Ovary (tissue), 3 donors: Measurements from ENCODE around the gene MBD3.

Experiments used
- POLR2A ChIP-seq: fragments of 450-650 bp; IDR thresholded peaks from one replicate; pipeline ENCODE4 v1.6.1; 2017; ENCODE audit warnings: antibody characterized with exemption, mild to moderate bottlenecking, moderate library complexity
- TF ChIP-seq, protein P1 (sequence below), 3 donors: fragments of 450-650 bp in 2 of 3; fragments of 200-600 bp in 1 of 3; IDR thresholded peaks; one replicate each; pipeline versions ENCODE4 v1.5.1 to v1.8.0; 2016 to 2022; ENCODE audit warnings: antibody characterized with exemption in 3 of 3, mild to moderate bottlenecking in 1 of 3
- donor health status: DM: no; HTN: no; CAD: no.

DNA sequence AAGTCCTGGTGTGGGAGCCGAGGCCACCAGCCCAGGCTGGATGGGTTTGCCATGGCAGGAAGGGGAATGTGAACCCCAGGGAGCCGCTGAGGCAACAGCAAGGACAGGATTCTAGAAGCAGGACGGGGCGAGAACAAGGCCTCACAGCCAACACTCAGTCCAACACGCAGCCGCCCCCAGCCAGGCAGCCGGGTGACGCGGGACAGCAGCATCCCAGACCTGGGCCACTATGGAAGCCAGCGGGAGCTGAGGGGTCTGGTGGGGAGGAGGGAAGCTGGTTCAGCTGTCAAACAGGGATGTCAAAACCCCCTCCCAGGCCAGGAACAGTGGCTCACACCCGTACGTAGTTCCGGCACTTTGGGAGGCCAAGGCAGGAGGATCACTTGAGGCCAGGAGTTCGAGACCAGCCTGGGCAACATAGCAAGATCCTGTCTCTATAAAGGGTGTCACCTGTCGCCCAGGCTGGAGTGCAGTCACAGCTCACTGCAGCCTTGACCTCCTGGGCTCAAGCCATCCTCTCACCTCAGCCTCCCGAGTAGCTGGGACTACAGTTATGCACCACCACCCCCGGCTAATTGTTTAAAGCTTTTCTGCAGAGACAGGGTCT is 31.3 kb downstream of the MBD3 start:
- TF ChIP-seq, protein P1, sequence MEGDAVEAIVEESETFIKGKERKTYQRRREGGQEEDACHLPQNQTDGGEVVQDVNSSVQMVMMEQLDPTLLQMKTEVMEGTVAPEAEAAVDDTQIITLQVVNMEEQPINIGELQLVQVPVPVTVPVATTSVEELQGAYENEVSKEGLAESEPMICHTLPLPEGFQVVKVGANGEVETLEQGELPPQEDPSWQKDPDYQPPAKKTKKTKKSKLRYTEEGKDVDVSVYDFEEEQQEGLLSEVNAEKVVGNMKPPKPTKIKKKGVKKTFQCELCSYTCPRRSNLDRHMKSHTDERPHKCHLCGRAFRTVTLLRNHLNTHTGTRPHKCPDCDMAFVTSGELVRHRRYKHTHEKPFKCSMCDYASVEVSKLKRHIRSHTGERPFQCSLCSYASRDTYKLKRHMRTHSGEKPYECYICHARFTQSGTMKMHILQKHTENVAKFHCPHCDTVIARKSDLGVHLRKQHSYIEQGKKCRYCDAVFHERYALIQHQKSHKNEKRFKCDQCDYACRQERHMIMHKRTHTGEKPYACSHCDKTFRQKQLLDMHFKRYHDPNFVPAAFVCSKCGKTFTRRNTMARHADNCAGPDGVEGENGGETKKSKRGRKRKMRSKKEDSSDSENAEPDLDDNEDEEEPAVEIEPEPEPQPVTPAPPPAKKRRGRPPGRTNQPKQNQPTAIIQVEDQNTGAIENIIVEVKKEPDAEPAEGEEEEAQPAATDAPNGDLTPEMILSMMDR (IDR thresholded peaks at IDR 0.05), result no peak
- no peak for TF ChIP-seq POLR2A
